Measurements from ENCODE around the gene PLXNB2. TPM values are rescaled to one million over a fixed set of nuclear protein-coding genes. Genes with fewer than 3 reads are reported as not detected.

The PLXNB2 gene
- total and polyA plus RNA-seq, 2 of the 4 experiments (the other 2 are of a cell fraction): 73.1 to 202 TPM

DNA sequence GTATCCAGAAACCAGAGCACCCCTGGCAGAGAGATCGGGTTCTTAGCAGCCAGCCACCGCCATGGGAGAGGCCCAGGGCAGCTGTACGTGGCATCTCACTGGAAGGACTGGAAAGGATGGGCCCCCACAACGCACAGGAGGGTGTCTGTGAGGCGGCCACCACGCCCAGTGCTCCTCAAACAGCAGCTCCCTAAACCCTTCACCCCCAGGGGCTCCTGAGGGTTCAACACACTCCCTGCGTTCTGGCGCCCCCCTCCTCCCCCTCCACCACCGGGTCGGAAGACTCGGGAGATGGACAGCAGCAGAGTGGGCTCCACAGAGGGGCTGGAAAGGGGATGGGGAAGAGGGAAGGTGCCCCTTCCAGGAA lies 47.0 kb downstream of the PLXNB2 start:
- peak; percentile 3; the same call in 1 of the 2 replicates for ATAC-seq (ENCODE audit: low read depth)

More for the DNA sequence above, 47.0 kb downstream of the PLXNB2 start:
- intact Hi-C loops (cut with micrococcal nuclease) (no loop called here), dilution Hi-C loops (cut with HindIII; ENCODE audit: low sequenced_read_pairs, unreplicated experiment) (no loop called here), in situ Hi-C loops (cut with MboI; ENCODE audit: low sequenced_read_pairs) (no loop called here)
- peak overlapping the region; percentile 78 for H3K14ac ChIP-seq (replicated peaks; ENCODE audit: low read depth, low read length)
- 22% methylated on average over 3 of the region's 11 CpGs; no CpG with 5 or more reads in 1 of the 2 experiments for WGBS, 2 experiments (ENCODE audit: extremely low coverage in 2 of 2, insufficient read length in 1 of 2)
- H3K9me3 ChIP-seq (ENCODE audit: control insufficient read depth, insufficient read depth, low read length): no peaks in the 10 kb centered on the region
- peak overlapping the region; percentile 87 for H3K27ac ChIP-seq (ENCODE audit: insufficient read depth, low read length)
- H3K9me1 ChIP-seq (ENCODE audit: insufficient read depth, low read length): peaks cover 4% of the 10 kb centered on the region; the same call in 1 of the 2 replicates
- H3K27me3 ChIP-seq (ENCODE audit: control insufficient read depth, insufficient read depth, low read length): no peaks in the 10 kb centered on the region
- H3K4me3 ChIP-seq (ENCODE audit: insufficient read depth, low read depth, low read length): peak overlapping the region; percentile 90
- H2BK20ac ChIP-seq (ENCODE audit: low read depth, low read length): no peak overlapping the region; the same call in 1 of the 2 replicates
- peak overlapping the region; percentile 62; the same call in 1 of the 2 replicates for H3K23ac ChIP-seq (ENCODE audit: low read depth, low read length)
- H4K91ac ChIP-seq (ENCODE audit: insufficient read depth, low read depth, low read length): peak overlapping the region; percentile 0
- TF ChIP-seq CEBPB (IDR thresholded peaks at IDR 0.05; ENCODE audit: low read depth, low read length) (no peak), MAZ (IDR thresholded peaks at IDR 0.05; ENCODE audit: borderline replicate concordance, low read depth, low read length) (no peak), BHLHE40 (IDR thresholded peaks at IDR 0.05; ENCODE audit: low read depth, low read length) (no peak), RCOR1 (IDR thresholded peaks at IDR 0.05; ENCODE audit: insufficient replicate concordance, low read length) (no peak), RAD21 (IDR thresholded peaks at IDR 0.05; ENCODE audit: low read length) (no peak), CHD1 (IDR thresholded peaks at IDR 0.05; ENCODE audit: low read depth, low read length) (no peak), FOS (IDR thresholded peaks at IDR 0.05; ENCODE audit: low read depth, low read length) (no peak), RFX5 (IDR thresholded peaks at IDR 0.05; ENCODE audit: low read depth, low read length) (no peak), MXI1 (IDR thresholded peaks at IDR 0.05; ENCODE audit: borderline replicate concordance, low read depth, low read length) (no peak), MAFK (IDR thresholded peaks at IDR 0.05; ENCODE audit: low read depth, low read length) (no peak), POLR2A (IDR thresholded peaks at IDR 0.05; ENCODE audit: low read depth, low read length) (no peak), NFE2L2 (IDR thresholded peaks at IDR 0.05; ENCODE audit: low read depth, low read length) (no peak)
- TF ChIP-seq, protein P1, sequence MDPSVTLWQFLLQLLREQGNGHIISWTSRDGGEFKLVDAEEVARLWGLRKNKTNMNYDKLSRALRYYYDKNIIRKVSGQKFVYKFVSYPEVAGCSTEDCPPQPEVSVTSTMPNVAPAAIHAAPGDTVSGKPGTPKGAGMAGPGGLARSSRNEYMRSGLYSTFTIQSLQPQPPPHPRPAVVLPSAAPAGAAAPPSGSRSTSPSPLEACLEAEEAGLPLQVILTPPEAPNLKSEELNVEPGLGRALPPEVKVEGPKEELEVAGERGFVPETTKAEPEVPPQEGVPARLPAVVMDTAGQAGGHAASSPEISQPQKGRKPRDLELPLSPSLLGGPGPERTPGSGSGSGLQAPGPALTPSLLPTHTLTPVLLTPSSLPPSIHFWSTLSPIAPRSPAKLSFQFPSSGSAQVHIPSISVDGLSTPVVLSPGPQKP (IDR thresholded peaks at IDR 0.05; ENCODE audit: borderline replicate concordance, low read depth, low read length): no peak
- TF ChIP-seq, protein P2, sequence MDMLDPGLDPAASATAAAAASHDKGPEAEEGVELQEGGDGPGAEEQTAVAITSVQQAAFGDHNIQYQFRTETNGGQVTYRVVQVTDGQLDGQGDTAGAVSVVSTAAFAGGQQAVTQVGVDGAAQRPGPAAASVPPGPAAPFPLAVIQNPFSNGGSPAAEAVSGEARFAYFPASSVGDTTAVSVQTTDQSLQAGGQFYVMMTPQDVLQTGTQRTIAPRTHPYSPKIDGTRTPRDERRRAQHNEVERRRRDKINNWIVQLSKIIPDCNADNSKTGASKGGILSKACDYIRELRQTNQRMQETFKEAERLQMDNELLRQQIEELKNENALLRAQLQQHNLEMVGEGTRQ (IDR thresholded peaks at IDR 0.05; ENCODE audit: low read depth, low read length): no peak
- TF ChIP-seq, protein P3, sequence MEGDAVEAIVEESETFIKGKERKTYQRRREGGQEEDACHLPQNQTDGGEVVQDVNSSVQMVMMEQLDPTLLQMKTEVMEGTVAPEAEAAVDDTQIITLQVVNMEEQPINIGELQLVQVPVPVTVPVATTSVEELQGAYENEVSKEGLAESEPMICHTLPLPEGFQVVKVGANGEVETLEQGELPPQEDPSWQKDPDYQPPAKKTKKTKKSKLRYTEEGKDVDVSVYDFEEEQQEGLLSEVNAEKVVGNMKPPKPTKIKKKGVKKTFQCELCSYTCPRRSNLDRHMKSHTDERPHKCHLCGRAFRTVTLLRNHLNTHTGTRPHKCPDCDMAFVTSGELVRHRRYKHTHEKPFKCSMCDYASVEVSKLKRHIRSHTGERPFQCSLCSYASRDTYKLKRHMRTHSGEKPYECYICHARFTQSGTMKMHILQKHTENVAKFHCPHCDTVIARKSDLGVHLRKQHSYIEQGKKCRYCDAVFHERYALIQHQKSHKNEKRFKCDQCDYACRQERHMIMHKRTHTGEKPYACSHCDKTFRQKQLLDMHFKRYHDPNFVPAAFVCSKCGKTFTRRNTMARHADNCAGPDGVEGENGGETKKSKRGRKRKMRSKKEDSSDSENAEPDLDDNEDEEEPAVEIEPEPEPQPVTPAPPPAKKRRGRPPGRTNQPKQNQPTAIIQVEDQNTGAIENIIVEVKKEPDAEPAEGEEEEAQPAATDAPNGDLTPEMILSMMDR (conservative IDR thresholded peaks at IDR 0.05; ENCODE audit: low read depth, low read length): no peak
- H2BK15ac ChIP-seq (ENCODE audit: low read depth, low read length): no peak overlapping the region
- ChIA-PET POLR2A (ENCODE audit: unreplicated experiment) (no interaction called here), CTCF (interaction anchor here (1.2 kb wide), 1 partner anchor 9 kb away, joined by 3 read pairs; the partner anchor contains the start of gene HDAC10)
- H3K36me3 ChIP-seq (ENCODE audit: control insufficient read depth, insufficient read depth, low read length): peaks cover 17% of the 10 kb centered on the region; the same call in 1 of the 2 replicates
- H3K79me1 ChIP-seq (ENCODE audit: low read depth in 1 of 2, low read length in 2 of 2): peaks cover 9 to 43% of the 10 kb centered on the region in 2 experiments; a peak in 3 of 4 replicates
- H3K9ac ChIP-seq (ENCODE audit: low read depth, low read length): peak overlapping the region; percentile 68
- H2BK5ac ChIP-seq (ENCODE audit: low read depth, low read length, poor library complexity, severe bottlenecking): peak overlapping the region; percentile 35
- H2BK120ac ChIP-seq (ENCODE audit: low read depth, low read length): peak overlapping the region; percentile 12; the same call in 1 of the 2 replicates
- peak overlapping the region; percentile 30; the same call in 1 of the 2 replicates for H3K18ac ChIP-seq (ENCODE audit: low read depth, low read length)
- H2AFZ ChIP-seq (replicated peaks; ENCODE audit: low read length, poor library complexity): peak overlapping the region; percentile 76
- H2AK9ac ChIP-seq (replicated peaks; ENCODE audit: low read depth, low read length, poor library complexity): peak overlapping the region; percentile 99
- peaks cover 24% of the 10 kb centered on the region for H4K20me1 ChIP-seq (ENCODE audit: insufficient read depth, low read length)
- H4K8ac ChIP-seq (ENCODE audit: low read depth in 2 of 2, low read length in 2 of 2): peak overlapping the region; percentile 61 to 80; a peak in 3 of 4 replicates
- H3K4me2 ChIP-seq (ENCODE audit: low read depth, low read length): peak overlapping the region; percentile 73
- BruUV-seq (replicated peaks): no TSS peak
- peak overlapping the region; percentile 94 for H2AK5ac ChIP-seq (ENCODE audit: low read depth, low read length)
- peaks cover 17% of the 10 kb centered on the region for H3K4me1 ChIP-seq (ENCODE audit: control insufficient read depth, insufficient read depth, low read length)
- no peak for DNase-seq
- H3K56ac ChIP-seq (ENCODE audit: extremely low read depth, insufficient read depth, low read length): peak overlapping the region; percentile 76; the same call in 1 of the 2 replicates
- H3K4ac ChIP-seq (ENCODE audit: low read depth, low read length): peak overlapping the region; percentile 86
- peak overlapping the region; percentile 8; the same call in 1 of the 2 replicates for H4K5ac ChIP-seq (ENCODE audit: low read depth, low read length)
